GM10266 (cell line): ENCODE data around the gene TOR1B.
"Not testable (repeated sequence)": the region's sequence is repeated elsewhere in the genome, so short reads cannot be mapped to it uniquely, and the experiment has no call there.

ENCODE experiments used
- DNase-seq: peaks from one replicate; pipeline ENCODE4 v3.0.0; 2012; ENCODE audit errors: extremely low spot score
- CTCF ChIP-seq: IDR thresholded peaks from 2 replicates; pipeline ENCODE4 v1.5.1; 2012; ENCODE audit warnings: mild to moderate bottlenecking, low read depth; ENCODE audit not compliant: control insufficient read depth, insufficient read depth; ENCODE audit errors: missing control alignments

Gene TOR1B

GRCh38 chr9:129761293-129761900 is 41.6 kb upstream of the TOR1B start:
- DNase-seq, result no peak
- no peak for TF ChIP-seq CTCF

- no peak for TF ChIP-seq CTCF
- DNase-seq, result no peak
Observed at GRCh38 chr9:129761901-129762369, 41.0 kb upstream of the TOR1B start.

GRCh38 chr9:129762370-129762984 is 40.5 kb upstream of the TOR1B start:
- DNase-seq, result not testable (repeated sequence)

- TF ChIP-seq CTCF, result no peak
- no peak for DNase-seq
Observed at GRCh38 chr9:129762985-129763926, 39.7 kb upstream of the TOR1B start.

GRCh38 chr9:129765764-129766317 is 37.1 kb upstream of the TOR1B start:
- TF ChIP-seq CTCF, result no peak
- no peak for DNase-seq

GRCh38 chr9:129768486-129768885 is 34.5 kb upstream of the TOR1B start:
- no peak for TF ChIP-seq CTCF
- no peak for DNase-seq

- no peak for TF ChIP-seq CTCF
- no peak for DNase-seq
Observed at GRCh38 chr9:129769669-129770068, 33.3 kb upstream of the TOR1B start.
